HG03565 (cell line): ENCODE data around the gene LDLRAD4.
"Not testable (repeated sequence)": the region's sequence is repeated elsewhere in the genome, so short reads cannot be mapped to it uniquely, and the experiment has no call there.

Experiments
- ATAC-seq: cut with Tn5 transposase; IDR thresholded peaks from one replicate; pipeline ENCODE4 v1.9.1; 2021; ENCODE audit warnings: mild to moderate bottlenecking, moderate library complexity; ENCODE audit not compliant: unreplicated experiment

LDLRAD4 gene

GRCh38 chr18:13676471-13676870 is 457.9 kb downstream of the LDLRAD4 start:
- ATAC-seq, result no peak

GRCh38 chr18:13677350-13677749 is 458.8 kb downstream of the LDLRAD4 start:
- not testable (repeated sequence) for ATAC-seq

- ATAC-seq, result no peak
Measured at GRCh38 chr18:13680612-13681011, 462.1 kb downstream of the LDLRAD4 start.

DNA sequence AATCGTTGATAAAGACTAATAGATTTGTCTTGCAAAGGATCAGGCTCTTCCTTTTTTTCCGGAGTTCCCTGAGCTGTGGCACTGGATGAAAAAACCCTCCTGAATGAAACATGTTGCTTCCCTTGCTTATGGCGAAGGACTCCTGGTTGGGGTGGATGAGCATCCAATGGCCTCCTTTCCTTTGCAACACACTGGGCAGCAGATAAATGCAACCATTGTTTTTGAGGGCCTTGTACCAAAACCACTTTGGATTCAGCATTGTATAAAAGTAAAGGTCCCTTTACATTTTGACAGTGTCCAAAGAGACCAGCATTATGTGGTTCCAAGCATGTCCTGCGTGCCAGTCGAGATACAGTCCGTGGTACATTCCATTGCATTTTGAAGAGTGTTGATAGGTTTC is 463.1 kb downstream of the LDLRAD4 start:
- no peak for ATAC-seq

DNA sequence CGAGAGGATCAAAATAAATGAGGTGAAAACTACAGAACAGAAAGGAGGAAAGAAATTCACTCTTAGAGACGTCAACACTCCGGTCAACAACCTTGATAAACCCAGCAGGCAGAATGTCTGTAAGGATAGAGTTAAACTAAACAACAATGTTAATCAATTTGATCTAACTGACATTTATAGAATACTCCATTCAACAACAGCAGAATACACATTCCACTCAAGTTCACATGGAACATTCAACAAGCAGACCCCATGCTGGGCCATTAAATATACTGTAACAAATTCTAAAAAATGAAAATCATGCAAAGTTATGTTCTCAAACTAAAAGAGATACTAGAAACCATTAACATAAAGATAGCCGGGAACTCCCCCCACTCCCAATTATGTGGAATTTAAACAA is 466.0 kb downstream of the LDLRAD4 start:
- no peak for ATAC-seq

DNA sequence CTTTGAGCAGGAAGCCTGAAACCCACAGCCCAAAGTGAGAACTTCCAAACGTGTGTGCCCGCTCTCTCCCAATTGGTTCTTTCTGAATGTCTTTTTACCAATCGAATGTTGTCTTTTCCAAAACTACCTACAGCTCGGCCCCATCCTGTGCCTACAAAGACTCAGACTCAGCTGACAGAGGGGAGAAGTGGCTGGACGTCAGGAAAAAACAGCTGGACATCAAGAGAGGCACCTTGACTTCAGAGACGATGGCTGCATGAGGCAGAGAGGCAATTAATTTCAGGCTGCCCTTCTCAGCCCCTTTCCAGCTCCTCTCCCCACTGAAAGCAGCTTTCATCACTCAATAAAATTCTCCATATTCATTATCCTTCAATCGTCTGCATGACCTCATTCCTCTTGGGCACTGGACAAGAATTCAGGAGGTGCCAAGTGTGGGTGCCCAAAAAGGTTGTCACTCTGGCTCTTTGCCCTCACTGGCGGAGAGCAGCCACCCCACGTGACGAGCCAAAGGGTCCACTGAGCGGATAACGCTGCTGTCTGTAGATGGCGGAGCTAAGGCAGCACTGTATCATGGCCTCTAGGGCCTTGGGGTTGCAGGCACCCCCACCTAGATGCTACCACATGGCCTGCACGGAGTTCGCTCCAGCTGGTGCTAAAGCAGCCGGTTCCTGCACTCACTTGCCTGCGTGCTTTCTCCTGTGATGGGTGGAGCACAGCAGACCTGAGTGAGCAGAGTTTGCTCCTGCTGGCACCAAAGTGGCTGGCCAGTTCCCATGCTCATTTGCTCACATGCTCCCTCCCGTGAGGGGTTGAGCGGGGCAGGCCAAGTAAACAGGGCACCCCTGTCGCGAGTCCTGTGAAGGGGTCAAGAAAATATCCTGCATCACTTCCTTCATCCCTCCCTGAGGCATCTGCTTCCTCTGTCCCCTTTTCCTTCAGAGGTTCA is 469.9 kb downstream of the LDLRAD4 start:
- no peak for ATAC-seq

GRCh38 chr18:13690060-13690459 is 471.5 kb downstream of the LDLRAD4 start:
- not testable (repeated sequence) for ATAC-seq

- ATAC-seq, result not testable (repeated sequence)
Measured at GRCh38 chr18:13695337-13695736, 476.8 kb downstream of the LDLRAD4 start.

GRCh38 chr18:13696961-13697360 is 478.4 kb downstream of the LDLRAD4 start:
- no peak for ATAC-seq

DNA sequence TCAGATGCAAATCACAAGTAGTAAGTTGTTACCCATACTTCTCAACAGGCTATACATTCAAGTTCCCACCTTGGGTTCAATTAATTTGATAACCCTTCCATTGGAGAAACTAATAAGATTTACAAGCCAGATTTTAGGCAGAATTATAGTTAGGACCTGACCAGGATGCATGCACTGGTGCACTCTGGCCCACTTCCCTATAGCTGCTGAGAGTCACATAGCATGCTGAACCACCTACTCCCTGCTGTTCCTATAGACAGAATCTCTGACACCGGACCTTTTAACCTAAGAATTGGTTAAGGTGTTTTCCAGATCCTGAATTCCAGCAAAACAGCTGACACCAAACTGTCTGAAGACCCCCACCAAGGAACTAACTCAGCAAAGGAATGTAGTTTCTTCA is 481.6 kb downstream of the LDLRAD4 start:
- ATAC-seq, result no peak
